H1 (cell line): ENCODE results near the gene SMYD1.

Source experiments
- ATF3 ChIP-seq: IDR thresholded peaks from 2 replicates; pipeline ENCODE4 v1.6.1; 2011; ENCODE audit warnings: low read depth, mild to moderate bottlenecking, low read length; ENCODE audit not compliant: insufficient read depth
- EP300 ChIP-seq, 2 experiments: IDR thresholded peaks; 1 replicate in 1 of 2; 2 replicates in 1 of 2; pipeline ENCODE4 v1.6.1; 2011 to 2012; ENCODE audit warnings: low read depth in 2 of 2, low read length in 2 of 2, mild to moderate bottlenecking in 2 of 2, borderline replicate concordance in 1 of 2, inconsistent platforms in 1 of 2, moderate library complexity in 1 of 2
- HDAC6 ChIP-seq: IDR thresholded peaks from one replicate; pipeline ENCODE4 v1.7.1; 2012; ENCODE audit warnings: low read depth, mild to moderate bottlenecking, inconsistent platforms, low read length, moderate library complexity
- RAD21 ChIP-seq, 2 experiments: IDR thresholded peaks in 1 of 2; conservative IDR thresholded peaks in 1 of 2; 2 replicates each; pipeline ENCODE4 v1.6.1; 2011; ENCODE audit warnings: low read depth in 2 of 2, low read length in 2 of 2, improper control_type of control experiment in 1 of 2, inconsistent platforms in 1 of 2, mild to moderate bottlenecking in 1 of 2, moderate library complexity in 1 of 2
- RBBP5 ChIP-seq: IDR thresholded peaks from 2 replicates; pipeline ENCODE4 v1.7.1; 2012; ENCODE audit warnings: low read depth, mild to moderate bottlenecking, inconsistent platforms, low read length, moderate library complexity, borderline replicate concordance
- RFX5 ChIP-seq: IDR thresholded peaks from 2 replicates; pipeline ENCODE4 v1.6.1; 2011; ENCODE audit warnings: low read depth, low read length, improper control_type of control experiment, borderline replicate concordance
- SIN3A ChIP-seq, 2 experiments: IDR thresholded peaks in 1 of 2; conservative IDR thresholded peaks in 1 of 2; 2 replicates each; pipeline ENCODE4 v1.6.1; 2011 to 2012; ENCODE audit warnings: low read length in 2 of 2, improper control_type of control experiment in 1 of 2, low read depth in 1 of 2, mild to moderate bottlenecking in 1 of 2
- SP2 ChIP-seq: IDR thresholded peaks from 2 replicates; pipeline ENCODE4 v1.6.1; 2012; ENCODE audit warnings: mild to moderate bottlenecking, low read length, inconsistent platforms
- SRF ChIP-seq: IDR thresholded peaks from 2 replicates; pipeline ENCODE4 v1.6.1; 2011; ENCODE audit warnings: mild to moderate bottlenecking, low read depth, low read length, moderate library complexity
- TF ChIP-seq, protein P1 (sequence below), 3 experiments: IDR thresholded peaks; 1 replicate in 2 of 3; 2 replicates in 1 of 3; pipeline versions ENCODE4 v1.5.1 to v1.6.1; 2011; ENCODE audit warnings: low read length in 3 of 3, mild to moderate bottlenecking in 3 of 3, inconsistent platforms in 2 of 3, low read depth in 1 of 3, moderate library complexity in 1 of 3; ENCODE audit not compliant: insufficient read depth in 1 of 3; ENCODE audit errors: control extremely low read depth in 1 of 3

- TF ChIP-seq SIN3A (conservative IDR thresholded peaks at IDR 0.05 in 1 of 2, IDR thresholded peaks at IDR 0.05 in 1 of 2; ENCODE audit: low read depth in 1 of 2, low read length in 2 of 2) (no peak), RAD21 (IDR thresholded peaks at IDR 0.05 in 1 of 2, conservative IDR thresholded peaks at IDR 0.05 in 1 of 2; ENCODE audit: low read depth in 2 of 2, low read length in 2 of 2) (no peak), RBBP5 (no peak), RFX5 (no peak), ATF3 (no peak), HDAC6 (no peak), EP300 (IDR thresholded peaks at IDR 0.05; ENCODE audit: borderline replicate concordance in 1 of 2, low read depth in 2 of 2, low read length in 2 of 2) (no peak), SP2 (no peak), SRF (no peak)
- TF ChIP-seq, protein P1, sequence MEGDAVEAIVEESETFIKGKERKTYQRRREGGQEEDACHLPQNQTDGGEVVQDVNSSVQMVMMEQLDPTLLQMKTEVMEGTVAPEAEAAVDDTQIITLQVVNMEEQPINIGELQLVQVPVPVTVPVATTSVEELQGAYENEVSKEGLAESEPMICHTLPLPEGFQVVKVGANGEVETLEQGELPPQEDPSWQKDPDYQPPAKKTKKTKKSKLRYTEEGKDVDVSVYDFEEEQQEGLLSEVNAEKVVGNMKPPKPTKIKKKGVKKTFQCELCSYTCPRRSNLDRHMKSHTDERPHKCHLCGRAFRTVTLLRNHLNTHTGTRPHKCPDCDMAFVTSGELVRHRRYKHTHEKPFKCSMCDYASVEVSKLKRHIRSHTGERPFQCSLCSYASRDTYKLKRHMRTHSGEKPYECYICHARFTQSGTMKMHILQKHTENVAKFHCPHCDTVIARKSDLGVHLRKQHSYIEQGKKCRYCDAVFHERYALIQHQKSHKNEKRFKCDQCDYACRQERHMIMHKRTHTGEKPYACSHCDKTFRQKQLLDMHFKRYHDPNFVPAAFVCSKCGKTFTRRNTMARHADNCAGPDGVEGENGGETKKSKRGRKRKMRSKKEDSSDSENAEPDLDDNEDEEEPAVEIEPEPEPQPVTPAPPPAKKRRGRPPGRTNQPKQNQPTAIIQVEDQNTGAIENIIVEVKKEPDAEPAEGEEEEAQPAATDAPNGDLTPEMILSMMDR (IDR thresholded peaks at IDR 0.05; ENCODE audit: control extremely low read depth in 1 of 3, insufficient read depth in 1 of 3, low read depth in 1 of 3, low read length in 3 of 3) = no peak
Measured at GRCh38 chr2:88090446-88091283, 23.0 kb downstream of the SMYD1 start.
